Panc1 (cell line): Measurements from ENCODE around the gene SCLY. TPM values are rescaled to one million over a fixed set of nuclear protein-coding genes. Genes with fewer than 3 reads are reported as not detected.

ENCODE experiments used
- ATAC-seq: fragments of 200-7000 bp; cut with Tn5 transposase; 2 replicates; pipeline ENCODE4 v1.9.1; 2020; ENCODE audit warnings: mild to moderate bottlenecking, moderate library complexity
- BruUV-seq: library from RNA; stranded (reverse); fragments of 400-500 nt; replicated peaks from 2 replicates; lab custom pipeline; 2021; lab: Mats Ljungman, UMichigan
- CTCF ChIA-PET: fragments of 300-600 bp; sonication (Branson Sonifier 250); formaldehyde crosslinking; loops from one replicate; lab custom pipeline; 2022; ENCODE audit warnings: antibody characterized with exemption; lab: Charles Lee
- POLR2A ChIA-PET: fragments of 300-600 bp; sonication (Branson Sonifier 250); formaldehyde crosslinking; loops from one replicate; lab custom pipeline; 2022; ENCODE audit warnings: antibody characterized with exemption; lab: Charles Lee
- DNase-seq: peaks from one replicate; pipeline ENCODE4 v3.0.0-alpha.2; 2010; ENCODE audit warnings: low read depth, low spot score
- H3K27ac ChIP-seq: 2 replicates; pipeline ENCODE4 v1.5.1; 2011; ENCODE audit warnings: mild to moderate bottlenecking, low read length, inconsistent platforms
- H3K27me3 ChIP-seq: fragments of 200-500 bp; sonication (Bioruptor generic); 2 replicates; pipeline ENCODE4 v1.6.0; 2014; ENCODE audit warnings: low read length, inconsistent platforms; ENCODE audit not compliant: control insufficient read depth, insufficient read depth
- H3K36me3 ChIP-seq: fragments of 200-500 bp; sonication (Bioruptor generic); 2 replicates; pipeline ENCODE4 v1.5.1; 2014; ENCODE audit warnings: inconsistent platforms, mild to moderate bottlenecking, low read length, moderate library complexity; ENCODE audit not compliant: control insufficient read depth, insufficient read depth
- H3K4me1 ChIP-seq: 2 replicates; pipeline ENCODE4 v1.5.1; 2011; ENCODE audit warnings: inconsistent platforms, mild to moderate bottlenecking, low read length, moderate library complexity; ENCODE audit not compliant: control insufficient read depth, insufficient read depth
- H3K4me3 ChIP-seq, 2 experiments: 2 replicates each; pipeline ENCODE4 v1.5.1; 2011 to 2012; ENCODE audit warnings: low read depth in 2 of 2, low read length in 2 of 2, mild to moderate bottlenecking in 2 of 2, inconsistent platforms in 1 of 2, moderate library complexity in 1 of 2
- H3K9me3 ChIP-seq: fragments of 200-500 bp; sonication (Bioruptor generic); 2 replicates; pipeline ENCODE4 v1.5.1; 2014; ENCODE audit warnings: low read depth, mild to moderate bottlenecking, inconsistent platforms, low read length, moderate library complexity; ENCODE audit not compliant: control insufficient read depth, insufficient read depth
- POLR2AphosphoS5 ChIP-seq: IDR thresholded peaks from 2 replicates; pipeline ENCODE4 v1.6.1; 2012; ENCODE audit warnings: mild to moderate bottlenecking, low read depth, low read length, moderate library complexity
- SIN3A ChIP-seq: IDR thresholded peaks from 2 replicates; pipeline ENCODE4 v1.6.1; 2012; ENCODE audit warnings: low read depth, mild to moderate bottlenecking, low read length, moderate library complexity, borderline replicate concordance; ENCODE audit not compliant: insufficient read depth
- TCF7L2 ChIP-seq: IDR thresholded peaks from 2 replicates; pipeline ENCODE4 v1.6.1; 2011; ENCODE audit warnings: mild to moderate bottlenecking, low read depth, low read length, inconsistent platforms
- in situ Hi-C: cut with HindIII; loops from 2 replicates; pipeline ENCODE4 v1.10.0; 2016; ENCODE audit warnings: low sequenced_read_pairs, low pct_unique_long_range_greater_than_20kb
- intact Hi-C: fragments of 100-400 bp; cut with micrococcal nuclease; formaldehyde crosslinking; loops from one replicate; pipeline ENCODE4 v1.10.0; 2022; ENCODE audit not compliant: unreplicated experiment
- total RNA-seq: library from RNA; stranded (reverse); gene quantifications from one replicate; pipeline ENCODE4 v1.2.1, GENCODE V29; 2021; ENCODE audit not compliant: unreplicated experiment
- TF ChIP-seq, protein P1 (sequence below), 2 experiments: IDR thresholded peaks; 2 replicates each; pipeline ENCODE4 v1.6.1; 2011 to 2012; ENCODE audit warnings: low read depth in 2 of 2, control low read depth in 1 of 2, low read length in 1 of 2, mild to moderate bottlenecking in 1 of 2, moderate library complexity in 1 of 2; ENCODE audit not compliant: insufficient read depth in 1 of 2
- TF ChIP-seq, protein P2 (sequence below): fragments of 450-650 bp; IDR thresholded peaks from 2 replicates; pipeline ENCODE4 v1.5.1; 2017; ENCODE audit warnings: mild to moderate bottlenecking

The SCLY gene
- total RNA-seq, 1 experiment from 2014 or later = 31.4 TPM

DNA sequence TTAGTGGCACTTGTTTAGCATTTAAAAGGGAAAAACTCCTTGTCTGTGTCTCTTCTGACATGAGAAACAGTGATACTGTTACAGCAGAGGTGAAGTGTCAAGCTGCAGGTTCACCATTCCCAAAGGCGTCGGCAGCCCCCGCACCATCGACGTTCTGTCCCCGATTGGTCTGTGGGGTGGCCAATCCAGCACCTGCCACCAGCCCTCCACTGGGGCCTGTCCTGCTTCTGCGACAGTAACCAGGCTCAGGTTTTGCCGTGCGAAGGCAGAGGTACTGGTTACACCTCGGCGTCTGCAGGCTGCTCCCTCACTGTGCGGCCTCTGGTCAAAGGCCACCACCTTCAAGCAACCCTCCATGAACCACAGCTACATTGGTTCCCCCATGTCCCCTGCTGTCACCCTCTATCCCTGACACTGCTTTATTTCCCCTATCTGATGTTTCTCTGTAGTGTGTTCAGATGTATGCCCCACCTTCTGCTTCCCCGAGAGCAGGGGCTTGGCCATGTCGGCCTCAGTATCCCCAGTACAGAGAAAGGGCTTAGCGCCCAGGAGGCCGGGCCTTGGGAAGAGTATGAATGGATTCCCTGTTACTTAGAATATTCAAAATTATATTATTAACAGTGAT, 30.7 kb downstream of the SCLY start:
- in situ Hi-C loops = no loop called here
- TF ChIP-seq SIN3A (no peak), POLR2AphosphoS5 (no peak), TCF7L2 (no peak)
- TF ChIP-seq, protein P1, sequence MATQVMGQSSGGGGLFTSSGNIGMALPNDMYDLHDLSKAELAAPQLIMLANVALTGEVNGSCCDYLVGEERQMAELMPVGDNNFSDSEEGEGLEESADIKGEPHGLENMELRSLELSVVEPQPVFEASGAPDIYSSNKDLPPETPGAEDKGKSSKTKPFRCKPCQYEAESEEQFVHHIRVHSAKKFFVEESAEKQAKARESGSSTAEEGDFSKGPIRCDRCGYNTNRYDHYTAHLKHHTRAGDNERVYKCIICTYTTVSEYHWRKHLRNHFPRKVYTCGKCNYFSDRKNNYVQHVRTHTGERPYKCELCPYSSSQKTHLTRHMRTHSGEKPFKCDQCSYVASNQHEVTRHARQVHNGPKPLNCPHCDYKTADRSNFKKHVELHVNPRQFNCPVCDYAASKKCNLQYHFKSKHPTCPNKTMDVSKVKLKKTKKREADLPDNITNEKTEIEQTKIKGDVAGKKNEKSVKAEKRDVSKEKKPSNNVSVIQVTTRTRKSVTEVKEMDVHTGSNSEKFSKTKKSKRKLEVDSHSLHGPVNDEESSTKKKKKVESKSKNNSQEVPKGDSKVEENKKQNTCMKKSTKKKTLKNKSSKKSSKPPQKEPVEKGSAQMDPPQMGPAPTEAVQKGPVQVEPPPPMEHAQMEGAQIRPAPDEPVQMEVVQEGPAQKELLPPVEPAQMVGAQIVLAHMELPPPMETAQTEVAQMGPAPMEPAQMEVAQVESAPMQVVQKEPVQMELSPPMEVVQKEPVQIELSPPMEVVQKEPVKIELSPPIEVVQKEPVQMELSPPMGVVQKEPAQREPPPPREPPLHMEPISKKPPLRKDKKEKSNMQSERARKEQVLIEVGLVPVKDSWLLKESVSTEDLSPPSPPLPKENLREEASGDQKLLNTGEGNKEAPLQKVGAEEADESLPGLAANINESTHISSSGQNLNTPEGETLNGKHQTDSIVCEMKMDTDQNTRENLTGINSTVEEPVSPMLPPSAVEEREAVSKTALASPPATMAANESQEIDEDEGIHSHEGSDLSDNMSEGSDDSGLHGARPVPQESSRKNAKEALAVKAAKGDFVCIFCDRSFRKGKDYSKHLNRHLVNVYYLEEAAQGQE (IDR thresholded peaks at IDR 0.05; ENCODE audit: insufficient read depth in 1 of 2, low read depth in 2 of 2, low read length in 1 of 2) = no peak
- TF ChIP-seq, protein P2, sequence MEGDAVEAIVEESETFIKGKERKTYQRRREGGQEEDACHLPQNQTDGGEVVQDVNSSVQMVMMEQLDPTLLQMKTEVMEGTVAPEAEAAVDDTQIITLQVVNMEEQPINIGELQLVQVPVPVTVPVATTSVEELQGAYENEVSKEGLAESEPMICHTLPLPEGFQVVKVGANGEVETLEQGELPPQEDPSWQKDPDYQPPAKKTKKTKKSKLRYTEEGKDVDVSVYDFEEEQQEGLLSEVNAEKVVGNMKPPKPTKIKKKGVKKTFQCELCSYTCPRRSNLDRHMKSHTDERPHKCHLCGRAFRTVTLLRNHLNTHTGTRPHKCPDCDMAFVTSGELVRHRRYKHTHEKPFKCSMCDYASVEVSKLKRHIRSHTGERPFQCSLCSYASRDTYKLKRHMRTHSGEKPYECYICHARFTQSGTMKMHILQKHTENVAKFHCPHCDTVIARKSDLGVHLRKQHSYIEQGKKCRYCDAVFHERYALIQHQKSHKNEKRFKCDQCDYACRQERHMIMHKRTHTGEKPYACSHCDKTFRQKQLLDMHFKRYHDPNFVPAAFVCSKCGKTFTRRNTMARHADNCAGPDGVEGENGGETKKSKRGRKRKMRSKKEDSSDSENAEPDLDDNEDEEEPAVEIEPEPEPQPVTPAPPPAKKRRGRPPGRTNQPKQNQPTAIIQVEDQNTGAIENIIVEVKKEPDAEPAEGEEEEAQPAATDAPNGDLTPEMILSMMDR = no peak
- ChIA-PET POLR2A (no interaction called here), CTCF (no interaction called here)
- Histone ChIP-seq H3K4me1 (no peaks in the 10 kb centered on the region), H3K27ac (no peak overlapping the region), H3K36me3 (no peaks in the 10 kb centered on the region), H3K4me3 (no peak overlapping the region), H3K9me3 (no peaks in the 10 kb centered on the region), H3K27me3 (no peaks in the 10 kb centered on the region)
- DNase-seq = no peak
- ATAC-seq = no peak
- intact Hi-C loops = no loop called here
- no TSS peak for BruUV-seq

DNA sequence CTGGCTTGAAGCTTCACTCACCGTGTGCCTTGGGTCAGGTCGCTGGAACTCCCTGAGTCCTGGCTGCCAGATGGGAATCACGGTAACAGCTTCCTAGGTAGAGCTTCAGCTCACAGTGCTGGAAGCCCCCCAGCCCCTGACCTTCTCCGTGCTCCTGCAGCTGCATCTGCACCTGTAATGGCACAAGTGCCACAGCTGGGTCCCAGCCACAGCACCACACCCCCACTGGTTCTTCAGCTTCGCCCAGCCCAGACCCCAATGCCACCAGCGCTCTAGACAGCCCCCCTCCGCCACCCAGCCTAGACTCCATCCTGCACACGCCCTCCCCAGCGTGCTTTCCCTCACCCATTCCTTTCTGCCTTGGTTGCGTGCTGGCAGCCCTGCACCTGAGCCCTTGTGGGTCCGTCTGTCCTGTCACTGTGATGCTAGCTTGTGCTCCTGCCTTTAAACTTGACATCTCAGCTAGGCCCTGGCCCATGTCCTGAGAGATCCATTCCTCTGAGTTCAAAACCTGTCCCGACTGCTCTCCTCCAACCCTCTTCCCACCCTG, 31.8 kb downstream of the SCLY start:
- POLR2A ChIA-PET = no interaction called here
- BruUV-seq = no TSS peak
- Histone ChIP-seq H3K9me3 (no peaks in the 10 kb centered on the region), H3K4me3 (no peak overlapping the region), H3K36me3 (no peaks in the 10 kb centered on the region), H3K27me3 (no peaks in the 10 kb centered on the region), H3K27ac (no peak overlapping the region), H3K4me1 (no peaks in the 10 kb centered on the region)
- 0 out of 2 replicates have a peak, but pooled peaks have one; percentile 16 for ATAC-seq
- CTCF ChIA-PET = no interaction called here
- DNase-seq = no peak
- TF ChIP-seq, protein P2 = no peak
- TF ChIP-seq POLR2AphosphoS5 (no peak), TCF7L2 (no peak), SIN3A (no peak)
- TF ChIP-seq, protein P1 (IDR thresholded peaks at IDR 0.05; ENCODE audit: insufficient read depth in 1 of 2, low read depth in 2 of 2, low read length in 1 of 2) = no peak
- intact Hi-C loops = no loop called here
- in situ Hi-C loops = no loop called here
